Hippocampal formation (tissue), 2 donors: ENCODE results near the gene FBXL5.
"Not testable (repeated sequence)": the region's sequence is repeated elsewhere in the genome, so short reads cannot be mapped to it uniquely, and the experiment has no call there.

Experiments used
- DNase-seq, 2 donors: peaks; one replicate each; lab custom pipeline; 2025; lab: John Stamatoyannopoulos, UW

The FBXL5 gene

GRCh38 chr4:15649914-15650545, 5.1 kb downstream of the FBXL5 start:
- peak; percentile 10 to 33 for DNase-seq

- no peak for DNase-seq
Measured at GRCh38 chr4:15648600-15648999, 6.6 kb downstream of the FBXL5 start.

GRCh38 chr4:15638418-15638817, 16.7 kb downstream of the FBXL5 start:
- DNase-seq, result no peak

DNA sequence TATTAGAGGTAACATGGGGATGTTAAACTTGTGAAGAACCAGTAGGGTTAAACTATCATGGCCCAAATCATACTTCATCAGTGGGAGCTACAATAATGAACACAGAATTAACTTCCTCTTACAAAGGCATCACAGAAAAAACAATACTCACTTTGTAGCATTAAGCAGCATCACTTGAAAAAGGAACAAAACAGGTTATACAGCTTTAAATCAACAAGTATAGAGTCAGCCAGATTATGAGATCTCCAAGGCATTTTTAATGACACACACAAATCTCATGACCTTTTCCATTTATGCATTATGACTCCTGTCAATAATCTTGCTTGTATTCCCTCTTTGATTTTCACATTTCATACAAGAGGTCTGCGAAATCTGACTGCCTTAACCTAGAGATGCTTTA, 18.3 kb downstream of the FBXL5 start:
- no peak for DNase-seq

GRCh38 chr4:15617407-15617806, 37.8 kb downstream of the FBXL5 start:
- DNase-seq, result not testable (repeated sequence)

GRCh38 chr4:15614891-15615290, 40.3 kb downstream of the FBXL5 start:
- not testable (repeated sequence) for DNase-seq

- DNase-seq, result no peak
Measured at GRCh38 chr4:15612136-15612535, 43.0 kb downstream of the FBXL5 start.

GRCh38 chr4:15610855-15611254, 44.3 kb downstream of the FBXL5 start:
- DNase-seq, result no peak

GRCh38 chr4:15605537-15605936, 49.6 kb downstream of the FBXL5 start:
- no peak for DNase-seq

DNA sequence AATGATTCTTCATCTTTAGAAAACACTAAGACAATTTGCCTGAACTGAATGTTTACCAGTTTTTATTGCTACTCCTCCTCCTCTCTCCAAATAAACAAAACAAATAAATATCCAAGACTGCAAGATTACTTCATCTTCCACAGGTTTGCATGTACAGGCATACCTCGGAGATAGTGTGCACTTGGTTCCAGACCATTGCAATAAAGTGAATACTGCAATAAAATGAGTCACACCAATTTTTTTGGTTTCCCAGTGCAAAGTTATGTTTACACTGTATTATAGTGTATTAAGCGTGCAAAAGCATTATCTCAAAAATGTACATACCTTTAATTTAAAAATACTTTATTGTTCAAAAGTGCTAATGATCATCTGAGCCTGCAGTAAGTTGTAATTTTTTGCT, 53.3 kb downstream of the FBXL5 start:
- DNase-seq, result no peak

- no peak for DNase-seq
Measured at GRCh38 chr4:15600176-15600575, 55.0 kb downstream of the FBXL5 start.

- no peak for DNase-seq
Measured at GRCh38 chr4:15598644-15599043, 56.5 kb downstream of the FBXL5 start.

DNA sequence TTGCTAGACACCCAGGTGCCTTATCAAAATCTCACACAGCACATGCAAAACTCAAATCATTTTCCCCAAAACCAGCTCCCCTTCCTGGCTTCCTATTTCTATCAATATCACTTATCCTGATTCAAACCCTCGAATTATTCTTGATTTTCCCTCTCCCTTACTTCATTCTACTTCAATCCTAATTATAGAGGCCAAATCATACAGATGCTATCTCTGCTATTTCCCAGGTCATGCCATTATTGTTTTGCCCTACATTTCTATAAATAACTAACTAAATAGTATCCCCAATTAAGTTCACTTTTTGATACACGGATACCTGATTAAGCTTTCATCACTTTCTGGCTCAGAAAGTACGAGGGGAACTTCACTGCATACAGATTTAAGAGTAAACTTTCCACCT, 62.4 kb downstream of the FBXL5 start:
- DNase-seq, result no peak

DNA sequence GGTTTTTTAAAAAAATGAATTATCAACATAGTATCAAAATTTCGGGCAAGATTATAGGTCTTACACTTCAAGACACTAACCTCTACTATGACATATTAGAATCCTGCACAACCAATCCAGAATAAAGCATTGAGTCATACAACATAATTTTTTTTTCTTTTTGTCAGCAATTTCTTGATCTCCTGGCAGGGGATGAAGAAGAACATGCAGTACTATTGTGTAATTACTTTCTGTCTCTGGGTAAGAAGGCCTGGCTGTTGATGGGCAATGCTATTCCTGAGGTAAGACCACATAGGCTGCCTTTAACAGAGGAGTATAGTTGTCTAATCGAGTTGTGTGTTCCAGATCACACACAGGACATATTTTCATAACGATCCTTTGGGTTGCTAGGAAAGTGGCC, 67.5 kb downstream of the FBXL5 start:
- no peak for DNase-seq

DNA sequence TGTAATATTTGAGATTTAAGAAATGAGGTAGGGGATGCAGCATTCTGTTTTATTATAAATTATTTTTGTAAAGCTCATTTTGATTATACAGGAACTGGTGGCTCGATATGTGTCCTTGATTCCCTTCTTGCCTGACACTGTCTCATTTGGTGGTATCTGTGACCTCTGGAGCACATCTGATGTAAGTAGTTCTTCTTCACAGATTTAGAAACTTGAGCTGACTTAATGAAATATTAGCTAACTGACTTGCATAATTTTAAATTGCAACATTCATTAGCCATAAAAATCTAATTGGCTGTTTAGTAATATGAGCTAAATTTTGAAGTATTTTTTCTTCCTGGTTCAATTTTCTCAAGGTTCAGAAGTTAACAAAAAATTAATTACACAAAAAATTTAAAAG, 69.1 kb downstream of the FBXL5 start:
- DNase-seq, result no peak

GRCh38 chr4:15585331-15585730, 69.8 kb downstream of the FBXL5 start:
- no peak for DNase-seq

GRCh38 chr4:15584785-15585184, 70.4 kb downstream of the FBXL5 start:
- DNase-seq, result no peak

- DNase-seq, result no peak
Measured at GRCh38 chr4:15577508-15577907, 77.6 kb downstream of the FBXL5 start.

GRCh38 chr4:15575966-15576365, 79.2 kb downstream of the FBXL5 start:
- no peak for DNase-seq

GRCh38 chr4:15569746-15570145, 85.4 kb downstream of the FBXL5 start:
- no peak for DNase-seq

GRCh38 chr4:15568821-15569220, 86.3 kb downstream of the FBXL5 start:
- no peak for DNase-seq

- no peak for DNase-seq
Measured at GRCh38 chr4:15563871-15564270, 91.3 kb downstream of the FBXL5 start.

DNA sequence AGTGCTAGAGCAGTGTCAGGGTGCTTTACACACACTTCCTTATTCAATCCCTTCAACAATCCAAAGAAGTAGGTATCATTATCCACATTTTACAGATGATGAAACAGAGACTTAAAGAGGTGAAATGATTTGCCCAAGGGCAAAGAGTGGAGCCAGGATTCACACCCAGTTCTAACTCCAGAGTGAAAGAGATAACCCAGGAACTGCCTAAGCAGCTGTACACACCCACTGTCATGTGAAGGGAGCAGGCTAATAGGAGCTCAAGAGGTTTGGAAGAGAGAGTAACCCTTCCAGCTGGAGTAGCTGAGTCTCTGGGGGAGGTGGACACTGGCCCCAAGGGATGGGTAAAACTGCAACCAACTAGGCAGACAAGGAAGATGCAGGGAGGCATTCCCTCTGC, 92.5 kb downstream of the FBXL5 start:
- DNase-seq, result no peak

GRCh38 chr4:15562114-15562513, 93.0 kb downstream of the FBXL5 start:
- peak; percentile 21 to 31 for DNase-seq

DNA sequence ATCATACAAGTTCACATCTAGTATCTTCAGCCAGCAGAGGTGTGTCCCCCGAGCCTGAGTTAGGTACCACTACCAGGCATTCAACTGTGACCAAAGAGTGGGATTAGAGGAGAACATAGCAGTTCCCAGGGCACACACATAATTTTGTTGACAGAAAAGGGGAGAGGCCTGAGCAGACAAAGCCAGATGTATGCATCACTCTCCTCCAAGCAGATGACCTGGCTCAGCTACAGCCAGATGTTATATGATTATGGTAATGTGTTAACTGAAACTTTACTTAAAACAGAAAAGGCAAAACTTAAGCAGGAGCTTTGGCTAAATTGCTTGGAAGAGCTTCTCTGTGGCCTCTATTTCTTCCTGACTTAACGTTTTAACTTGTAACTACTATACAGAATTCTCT, 96.6 kb downstream of the FBXL5 start:
- no peak for DNase-seq
